Neural cell (in vitro differentiated cells): ENCODE results near the gene SLC25A26.

Source experiments
- EP300 ChIP-seq: fragments of 450-650 bp; conservative IDR thresholded peaks from 2 replicates; pipeline ENCODE4 v1.6.1; 2014; ENCODE audit warnings: antibody characterized with exemption, mild to moderate bottlenecking, moderate library complexity; ENCODE audit not compliant: poor library complexity, severe bottlenecking
- EZH2 ChIP-seq: fragments of 200-600, 300-800 bp; shearing (Covaris generic), sonication (generic); IDR thresholded peaks from 2 replicates; pipeline ENCODE4 v1.6.1; 2014; ENCODE audit warnings: antibody characterized with exemption, low read length, borderline replicate concordance, mild to moderate bottlenecking; ENCODE audit not compliant: insufficient read depth, poor library complexity, severe bottlenecking
- RAD21 ChIP-seq: fragments of 450-650 bp; conservative IDR thresholded peaks from 2 replicates; pipeline ENCODE4 v1.6.1; 2014; ENCODE audit warnings: antibody characterized with exemption, mild to moderate bottlenecking, moderate library complexity
- TF ChIP-seq, protein P1 (sequence below): fragments of 450-650 bp; IDR thresholded peaks from 2 replicates; pipeline ENCODE4 v1.5.1; 2014; ENCODE audit warnings: antibody characterized with exemption, mild to moderate bottlenecking, moderate library complexity; ENCODE audit not compliant: poor library complexity, severe bottlenecking

DNA sequence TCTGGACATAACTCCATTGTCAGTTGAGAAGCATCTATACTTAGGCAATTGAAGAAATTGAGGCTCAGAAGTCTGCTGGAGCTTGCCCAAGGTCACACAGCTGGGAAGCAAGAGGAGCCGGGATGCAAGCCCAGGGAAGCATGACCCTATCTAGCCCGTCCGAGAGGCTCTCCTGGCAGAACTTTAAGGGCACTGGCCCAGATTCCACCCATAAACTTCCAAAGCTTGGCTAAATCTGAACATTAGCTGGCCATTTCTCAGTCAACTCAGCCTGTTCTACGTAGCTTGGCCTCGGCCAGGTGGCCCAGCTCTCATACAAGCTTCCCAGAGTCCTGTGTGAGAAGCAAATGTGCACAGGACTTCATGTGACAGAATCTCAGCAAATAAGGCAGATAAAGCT is 204.2 kb downstream of the SLC25A26 start:
- TF ChIP-seq, protein P1, sequence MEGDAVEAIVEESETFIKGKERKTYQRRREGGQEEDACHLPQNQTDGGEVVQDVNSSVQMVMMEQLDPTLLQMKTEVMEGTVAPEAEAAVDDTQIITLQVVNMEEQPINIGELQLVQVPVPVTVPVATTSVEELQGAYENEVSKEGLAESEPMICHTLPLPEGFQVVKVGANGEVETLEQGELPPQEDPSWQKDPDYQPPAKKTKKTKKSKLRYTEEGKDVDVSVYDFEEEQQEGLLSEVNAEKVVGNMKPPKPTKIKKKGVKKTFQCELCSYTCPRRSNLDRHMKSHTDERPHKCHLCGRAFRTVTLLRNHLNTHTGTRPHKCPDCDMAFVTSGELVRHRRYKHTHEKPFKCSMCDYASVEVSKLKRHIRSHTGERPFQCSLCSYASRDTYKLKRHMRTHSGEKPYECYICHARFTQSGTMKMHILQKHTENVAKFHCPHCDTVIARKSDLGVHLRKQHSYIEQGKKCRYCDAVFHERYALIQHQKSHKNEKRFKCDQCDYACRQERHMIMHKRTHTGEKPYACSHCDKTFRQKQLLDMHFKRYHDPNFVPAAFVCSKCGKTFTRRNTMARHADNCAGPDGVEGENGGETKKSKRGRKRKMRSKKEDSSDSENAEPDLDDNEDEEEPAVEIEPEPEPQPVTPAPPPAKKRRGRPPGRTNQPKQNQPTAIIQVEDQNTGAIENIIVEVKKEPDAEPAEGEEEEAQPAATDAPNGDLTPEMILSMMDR = no peak
- TF ChIP-seq EZH2 = no peak
- TF ChIP-seq EP300 = no peak
- TF ChIP-seq RAD21 = no peak
